HepG2 (cell line): ENCODE data around the gene NCKIPSD. TPM values are rescaled to one million over a fixed set of nuclear protein-coding genes. Genes with fewer than 3 reads are reported as not detected.

Source experiments
- GRHL1 ChIP-seq: sonication (generic); formaldehyde crosslinking; conservative IDR thresholded peaks from 2 replicates; pipeline ENCODE4 v1.8.0; 2022; ENCODE audit warnings: missing genetic modification reagents
- HNF1A ChIP-seq, 2 experiments: sonication (generic) in 1 of 2; formaldehyde crosslinking in 1 of 2; IDR thresholded peaks; 2 replicates each; pipeline versions ENCODE4 v1.4.0 to v1.6.1; 2016 to 2020; ENCODE audit warnings: borderline replicate concordance in 1 of 2, low read depth in 1 of 2, mild to moderate bottlenecking in 1 of 2, missing genetic modification reagents in 1 of 2
- MTF2 ChIP-seq: sonication (generic); formaldehyde crosslinking; IDR thresholded peaks from 2 replicates; pipeline ENCODE4 v1.5.0; 2020; ENCODE audit warnings: missing genetic modification reagents, borderline replicate concordance
- MYNN ChIP-seq: sonication (generic); formaldehyde crosslinking; IDR thresholded peaks from 2 replicates; pipeline ENCODE4 v1.4.0; 2020; ENCODE audit warnings: mild to moderate bottlenecking, low read depth, missing genetic modification reagents
- POLR2A ChIP-seq, 2 experiments: IDR thresholded peaks; 2 replicates each; pipeline ENCODE4 v1.6.1; 2011; ENCODE audit warnings: low read depth in 2 of 2, low read length in 2 of 2, mild to moderate bottlenecking in 1 of 2, moderate library complexity in 1 of 2; ENCODE audit not compliant: insufficient read depth in 1 of 2
- RNF2 ChIP-seq: fragments of 450-650 bp; conservative IDR thresholded peaks from 2 replicates; pipeline ENCODE4 v1.6.1; 2016; ENCODE audit warnings: low read depth
- STAG1 ChIP-seq: sonication (generic); formaldehyde crosslinking; IDR thresholded peaks from 2 replicates; pipeline ENCODE4 v1.4.0; 2020; ENCODE audit warnings: missing genetic modification reagents
- TBP ChIP-seq: sonication (generic); formaldehyde crosslinking; IDR thresholded peaks from 2 replicates; pipeline ENCODE4 v1.5.0; 2020; ENCODE audit warnings: missing genetic modification reagents
- TRIM22 ChIP-seq: fragments of 450-650 bp; IDR thresholded peaks from 2 replicates; pipeline ENCODE4 v1.6.1; 2017
- ZNF160 ChIP-seq: sonication (generic); formaldehyde crosslinking; IDR thresholded peaks from 2 replicates; pipeline ENCODE4 v1.8.0; 2022; ENCODE audit warnings: mild to moderate bottlenecking, inconsistent platforms, missing genetic modification reagents
- ZNF432 ChIP-seq: sonication (generic); formaldehyde crosslinking; IDR thresholded peaks from 2 replicates; pipeline ENCODE4 v1.5.0; 2020; ENCODE audit warnings: missing genetic modification reagents, mild to moderate bottlenecking, borderline replicate concordance
- polyA plus RNA-seq, 8 experiments: library from polyadenylated mRNA; depleted of rRNA in 3 of 8; stranded (reverse) in 7 of 8; unstranded in 1 of 8; fragments of >200 nt; fragmentation: Illumina TruSeq in 4 of 8; extraction: Trizol in 4 of 8; gene quantifications; 2 replicates each; pipeline versions ENCODE4 v1.2.1 to v1.2.3, GENCODE V29; 2011 to 2016; ENCODE audit warnings: low read depth in 4 of 8, missing spikeins in 1 of 8, mixed read lengths in 1 of 8; ENCODE audit not compliant: insufficient read depth in 1 of 8
- total RNA-seq, 5 experiments: library from RNA; depleted of rRNA; stranded (reverse); fragments of >200 nt; fragmentation: Illumina TruSeq; extraction: Trizol; gene quantifications; 2 replicates each; pipeline ENCODE4 v1.2.3, GENCODE V29; 2016; ENCODE audit warnings: low read depth in 1 of 5
- TF ChIP-seq, protein P1 (sequence below): sonication (generic); formaldehyde crosslinking; IDR thresholded peaks from 2 replicates; pipeline ENCODE4 v1.8.0; 2022; ENCODE audit warnings: mild to moderate bottlenecking, missing genetic modification reagents, borderline replicate concordance
- TF ChIP-seq, protein P2 (sequence below): IDR thresholded peaks from 2 replicates; pipeline ENCODE4 v1.6.1; 2016; ENCODE audit warnings: low read depth, missing genetic modification reagents, missing compliant biosample characterization

The NCKIPSD gene
- total and polyA plus RNA-seq, 2 of the 13 experiments (the other 11 are each of a cell fraction or from before 2014, with no cell fraction given): 13.5 to 35.2 TPM

GRCh38 chr3:48663489-48664312 lies 22.0 kb downstream of the NCKIPSD start (continued):
- TF ChIP-seq ZNF160 (CRISPR knock-in tag) (peak; percentile 64; the same call in 1 of the 2 replicates), STAG1 (CRISPR knock-in tag) (no peak; the same call in 1 of the 2 replicates), ZNF432 (CRISPR knock-in tag) (no peak), POLR2A (IDR thresholded peaks at IDR 0.05; ENCODE audit: insufficient read depth in 1 of 2, low read depth in 2 of 2, low read length in 2 of 2) (no peak; a peak in 1 of 4 replicates), TRIM22 (no peak), MTF2 (CRISPR knock-in tag) (peak; percentile 90; the same call in 1 of the 2 replicates), RNF2 (peak; percentile 65), TBP (CRISPR knock-in tag) (no peak), HNF1A (IDR thresholded peaks at IDR 0.05; ENCODE audit: low read depth) (0 out of 2 replicates have a peak, but pooled peaks have one; percentile 16), HNF1A (CRISPR knock-in tag; IDR thresholded peaks at IDR 0.05; ENCODE audit: borderline replicate concordance) (peak; percentile 51; the same call in 1 of the 2 replicates), GRHL1 (no peak), MYNN (CRISPR knock-in tag) (no peak)
- TF ChIP-seq, protein P1, sequence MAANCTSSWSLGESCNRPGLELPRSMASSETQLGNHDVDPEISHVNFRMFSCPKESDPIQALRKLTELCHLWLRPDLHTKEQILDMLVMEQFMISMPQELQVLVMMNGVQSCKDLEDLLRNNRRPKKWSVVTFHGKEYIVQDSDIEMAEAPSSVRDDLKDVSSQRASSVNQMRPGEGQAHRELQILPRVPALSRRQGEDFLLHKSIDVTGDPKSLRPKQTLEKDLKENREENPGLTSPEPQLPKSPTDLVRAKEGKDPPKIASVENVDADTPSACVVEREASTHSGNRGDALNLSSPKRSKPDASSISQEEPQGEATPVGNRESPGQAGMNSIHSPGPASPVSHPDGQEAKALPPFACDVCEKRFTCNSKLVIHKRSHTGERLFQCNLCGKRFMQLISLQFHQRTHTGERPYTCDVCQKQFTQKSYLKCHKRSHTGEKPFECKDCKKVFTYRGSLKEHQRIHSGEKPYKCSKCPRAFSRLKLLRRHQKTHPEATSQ (CRISPR knock-in tag): 0 out of 2 replicates have a peak, but pooled peaks have one; percentile 23
- TF ChIP-seq, protein P2, sequence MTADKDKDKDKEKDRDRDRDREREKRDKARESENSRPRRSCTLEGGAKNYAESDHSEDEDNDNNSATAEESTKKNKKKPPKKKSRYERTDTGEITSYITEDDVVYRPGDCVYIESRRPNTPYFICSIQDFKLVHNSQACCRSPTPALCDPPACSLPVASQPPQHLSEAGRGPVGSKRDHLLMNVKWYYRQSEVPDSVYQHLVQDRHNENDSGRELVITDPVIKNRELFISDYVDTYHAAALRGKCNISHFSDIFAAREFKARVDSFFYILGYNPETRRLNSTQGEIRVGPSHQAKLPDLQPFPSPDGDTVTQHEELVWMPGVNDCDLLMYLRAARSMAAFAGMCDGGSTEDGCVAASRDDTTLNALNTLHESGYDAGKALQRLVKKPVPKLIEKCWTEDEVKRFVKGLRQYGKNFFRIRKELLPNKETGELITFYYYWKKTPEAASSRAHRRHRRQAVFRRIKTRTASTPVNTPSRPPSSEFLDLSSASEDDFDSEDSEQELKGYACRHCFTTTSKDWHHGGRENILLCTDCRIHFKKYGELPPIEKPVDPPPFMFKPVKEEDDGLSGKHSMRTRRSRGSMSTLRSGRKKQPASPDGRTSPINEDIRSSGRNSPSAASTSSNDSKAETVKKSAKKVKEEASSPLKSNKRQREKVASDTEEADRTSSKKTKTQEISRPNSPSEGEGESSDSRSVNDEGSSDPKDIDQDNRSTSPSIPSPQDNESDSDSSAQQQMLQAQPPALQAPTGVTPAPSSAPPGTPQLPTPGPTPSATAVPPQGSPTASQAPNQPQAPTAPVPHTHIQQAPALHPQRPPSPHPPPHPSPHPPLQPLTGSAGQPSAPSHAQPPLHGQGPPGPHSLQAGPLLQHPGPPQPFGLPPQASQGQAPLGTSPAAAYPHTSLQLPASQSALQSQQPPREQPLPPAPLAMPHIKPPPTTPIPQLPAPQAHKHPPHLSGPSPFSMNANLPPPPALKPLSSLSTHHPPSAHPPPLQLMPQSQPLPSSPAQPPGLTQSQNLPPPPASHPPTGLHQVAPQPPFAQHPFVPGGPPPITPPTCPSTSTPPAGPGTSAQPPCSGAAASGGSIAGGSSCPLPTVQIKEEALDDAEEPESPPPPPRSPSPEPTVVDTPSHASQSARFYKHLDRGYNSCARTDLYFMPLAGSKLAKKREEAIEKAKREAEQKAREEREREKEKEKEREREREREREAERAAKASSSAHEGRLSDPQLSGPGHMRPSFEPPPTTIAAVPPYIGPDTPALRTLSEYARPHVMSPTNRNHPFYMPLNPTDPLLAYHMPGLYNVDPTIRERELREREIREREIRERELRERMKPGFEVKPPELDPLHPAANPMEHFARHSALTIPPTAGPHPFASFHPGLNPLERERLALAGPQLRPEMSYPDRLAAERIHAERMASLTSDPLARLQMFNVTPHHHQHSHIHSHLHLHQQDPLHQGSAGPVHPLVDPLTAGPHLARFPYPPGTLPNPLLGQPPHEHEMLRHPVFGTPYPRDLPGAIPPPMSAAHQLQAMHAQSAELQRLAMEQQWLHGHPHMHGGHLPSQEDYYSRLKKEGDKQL (CRISPR knock-in tag): no peak
